ENCODE data around the gene EAF1. TPM values are rescaled to one million over a fixed set of nuclear protein-coding genes. Genes with fewer than 3 reads are reported as not detected.

Gene EAF1
- polyA plus RNA-seq, 1 donor, result 7.6 TPM

- DNase-seq, result no peak
These were observed 59.6 kb downstream of the EAF1 start for GRCh38 chr3:15486979-15487378.

- DNase-seq, result no peak
These were observed 60.6 kb downstream of the EAF1 start for GRCh38 chr3:15488002-15488401.

GRCh38 chr3:15490158-15490557, 62.8 kb downstream of the EAF1 start:
- no peak for DNase-seq

GRCh38 chr3:15491143-15491542, 63.7 kb downstream of the EAF1 start:
- DNase-seq, result no peak

Other genes starting within 250 kb of the EAF1 start
- gene CAPN7, start 221.4 kb upstream of the EAF1 start, polyA plus RNA-seq (ENCODE audit: insufficient read length), result 22.6 TPM
- gene SH3BP5, start 95.0 kb upstream of the EAF1 start, polyA plus RNA-seq (ENCODE audit: insufficient read length), result 31.9 TPM
- 15.4 TPM for gene METTL6, start 54 bp upstream of the EAF1 start, polyA plus RNA-seq (ENCODE audit: insufficient read length)
- 17.8 TPM for gene COLQ, start 94.1 kb downstream of the EAF1 start, polyA plus RNA-seq (ENCODE audit: insufficient read length)
- gene HACL1, start 174.0 kb downstream of the EAF1 start, polyA plus RNA-seq (ENCODE audit: insufficient read length), result 8.2 TPM
- 13.7 TPM for gene BTD, start 174.1 kb downstream of the EAF1 start, polyA plus RNA-seq (ENCODE audit: insufficient read length)

Measured in hindlimb muscle (tissue), 1 donor.